K562 (cell line): ENCODE results near the gene PET100. TPM values are rescaled to one million over a fixed set of nuclear protein-coding genes. Genes with fewer than 3 reads are reported as not detected.
A peak's percentile ranks its signal among the peaks of the same experiment; 100 is the strongest.

ENCODE experiments used
- CHD7 ChIP-seq: fragments of 200-600 bp; sonication (generic); IDR thresholded peaks from one replicate; pipeline ENCODE4 v1.6.1; 2012; ENCODE audit warnings: mild to moderate bottlenecking, low read depth, low read length, inconsistent platforms
- ELK3 ChIP-seq: fragments of 450-650 bp; formaldehyde crosslinking; IDR thresholded peaks from 2 replicates; pipeline ENCODE4 v1.4.0; 2020; ENCODE audit warnings: mild to moderate bottlenecking
- FOXA3 ChIP-seq, 2 experiments: fragments of 450-650 bp in 1 of 2; sonication (generic) in 1 of 2; formaldehyde crosslinking; IDR thresholded peaks in 1 of 2; conservative IDR thresholded peaks in 1 of 2; 2 replicates each; pipeline versions ENCODE4 v1.4.0 to v1.8.0; 2020 to 2022; ENCODE audit warnings: mild to moderate bottlenecking in 2 of 2, missing genetic modification reagents in 1 of 2
- NR3C1 ChIP-seq: sonication (generic); formaldehyde crosslinking; IDR thresholded peaks from 2 replicates; pipeline ENCODE4 v1.8.1; 2022; ENCODE audit warnings: missing genetic modification reagents
- RNF219 ChIP-seq: fragments of 250-450 bp; sonication (Bioruptor Pico); IDR thresholded peaks from 2 replicates; pipeline ENCODE4 v1.5.0; 2022; ENCODE audit warnings: mild to moderate bottlenecking
- TAF15 ChIP-seq: fragments of 200-400 bp; formaldehyde crosslinking; IDR thresholded peaks from 2 replicates; pipeline ENCODE4 v1.6.1; 2017; ENCODE audit warnings: mild to moderate bottlenecking, low read depth, low read length, moderate library complexity
- TBL1XR1 ChIP-seq, 2 experiments: IDR thresholded peaks; 2 replicates each; pipeline ENCODE4 v1.6.1; 2012; ENCODE audit warnings: improper control_type of control experiment in 2 of 2, low read length in 2 of 2, mild to moderate bottlenecking in 1 of 2
- TEAD1 ChIP-seq, 2 experiments: fragments of 450-650 bp in 1 of 2; sonication (generic) in 1 of 2; formaldehyde crosslinking; IDR thresholded peaks; 2 replicates each; pipeline versions ENCODE4 v1.4.0 to v1.8.0; 2020 to 2022; ENCODE audit warnings: mild to moderate bottlenecking in 2 of 2, missing genetic modification reagents in 1 of 2
- ZBTB5 ChIP-seq: fragments of 450-650 bp; IDR thresholded peaks from 2 replicates; pipeline ENCODE4 v1.6.1; 2017; ENCODE audit warnings: antibody characterized with exemption
- ZNF143 ChIP-seq: sonication (generic); formaldehyde crosslinking; IDR thresholded peaks from 2 replicates; pipeline ENCODE4 v1.9.0; 2022; ENCODE audit warnings: mild to moderate bottlenecking, missing genetic modification reagents
- polyA plus RNA-seq, 8 experiments: library from polyadenylated mRNA; depleted of rRNA in 4 of 8; stranded (reverse) in 5 of 8; unstranded in 3 of 8; fragments of >200 nt; fragmentation: Nextera tagmentation in 2 of 8; fragmentation: Illumina TruSeq in 1 of 8; extraction: Ambion mirVana in 2 of 8; extraction: Trizol in 1 of 8; gene quantifications; 2 replicates each; pipeline versions ENCODE4 v1.2.1 to v1.2.3, GENCODE V29; 2011 to 2014; ENCODE audit warnings: inconsistent platforms in 1 of 8, missing spikeins in 1 of 8
- total RNA-seq, 7 experiments: library from RNA; depleted of rRNA in 6 of 7; stranded (reverse); fragments of >200 nt in 6 of 7; fragmentation: Illumina TruSeq in 2 of 7; extraction: Trizol in 2 of 7; gene quantifications; 2 replicates each; pipeline versions ENCODE4 v1.2.1 to v1.2.3, GENCODE V29; 2011 to 2021; ENCODE audit warnings: low replicate concordance in 1 of 7

Gene PET100
- total and polyA plus RNA-seq, 9 of the 15 experiments (the other 6 are each of a cell fraction or from before 2014, with no cell fraction given) = 62.3 to 351 (median 98.3) TPM

- no peak for TF ChIP-seq CHD7
- TF ChIP-seq TBL1XR1 (IDR thresholded peaks at IDR 0.05; ENCODE audit: low read length in 2 of 2) = peak in 1 of 2 experiments; percentile 84; a peak in 1 of 4 replicates
- TF ChIP-seq NR3C1 (CRISPR knock-in tag) = no peak
- TF ChIP-seq TEAD1 (CRISPR knock-in tag; IDR thresholded peaks at IDR 0.05) = no peak
- TF ChIP-seq ZNF143 (CRISPR knock-in tag) = no peak
- no peak for TF ChIP-seq ELK3
- no peak for TF ChIP-seq ZBTB5
- no peak for TF ChIP-seq TAF15
- no peak for TF ChIP-seq FOXA3 (CRISPR knock-in tag; conservative IDR thresholded peaks at IDR 0.05 in 1 of 2, IDR thresholded peaks at IDR 0.05 in 1 of 2)
- TF ChIP-seq RNF219 (CRISPR knock-in tag) = no peak
Measured at GRCh38 chr19:7652061-7652641, 22.6 kb downstream of the PET100 start (continued).
